Karpas-422 (cell line): ENCODE results near the gene EPO. TPM values are rescaled to one million over a fixed set of nuclear protein-coding genes. Genes with fewer than 3 reads are reported as not detected.
A peak's percentile ranks its signal among the peaks of the same experiment; 100 is the strongest.

Experiments
- DNase-seq: peaks from one replicate; pipeline ENCODE4 v3.0.0-alpha.2; 2015
- H2AFZ ChIP-seq: fragments of 200-600 bp; sonication (generic); 2 replicates; pipeline ENCODE4 v1.6.1; 2014; ENCODE audit warnings: antibody characterized with exemption, low read length, mixed read lengths
- H3K27ac ChIP-seq: fragments of 200-600 bp; sonication (generic); 2 replicates; pipeline ENCODE4 v1.5.1; 2014; ENCODE audit warnings: mild to moderate bottlenecking, low read length, moderate library complexity
- H3K27me3 ChIP-seq: fragments of 200-600 bp; sonication (generic); 2 replicates; pipeline ENCODE4 v1.6.1; 2014; ENCODE audit warnings: low read length, mixed read lengths
- H3K36me3 ChIP-seq: fragments of 200-600 bp; sonication (generic); 2 replicates; pipeline ENCODE4 v1.6.1; 2014; ENCODE audit warnings: low read length, mixed read lengths; ENCODE audit not compliant: insufficient read depth
- H3K4me1 ChIP-seq: fragments of 200-600 bp; sonication (generic); 2 replicates; pipeline ENCODE4 v1.6.1; 2014; ENCODE audit warnings: mild to moderate bottlenecking, low read length, mixed read lengths
- H3K4me2 ChIP-seq: fragments of 200-600 bp; sonication (generic); 2 replicates; pipeline ENCODE4 v1.6.1; 2014; ENCODE audit warnings: low read length, low read depth, mild to moderate bottlenecking; ENCODE audit not compliant: poor library complexity, severe bottlenecking
- H3K4me3 ChIP-seq: fragments of 200-600 bp; sonication (generic); 2 replicates; pipeline ENCODE4 v1.5.1; 2014; ENCODE audit warnings: mild to moderate bottlenecking, antibody characterized with exemption, low read length, mixed read lengths
- H3K79me2 ChIP-seq: fragments of 200-600 bp; sonication (generic); 2 replicates; pipeline ENCODE4 v1.6.1; 2014; ENCODE audit warnings: mild to moderate bottlenecking, low read length, mixed read lengths
- H3K9ac ChIP-seq: fragments of 200-600 bp; sonication (generic); 2 replicates; pipeline ENCODE4 v1.6.0; 2014; ENCODE audit warnings: low read length
- H3K9me2 ChIP-seq: fragments of 200-600 bp; sonication (generic), shearing (Covaris generic); replicated peaks from 2 replicates; pipeline ENCODE4 v1.6.0; 2014; ENCODE audit warnings: mild to moderate bottlenecking, low read length, moderate library complexity; ENCODE audit not compliant: insufficient read depth
- H3K9me3 ChIP-seq: fragments of 300-700, 200-600 bp; sonication (generic); 2 replicates; pipeline ENCODE4 v1.6.1; 2014; ENCODE audit warnings: low read length, mixed read lengths
- H4K20me1 ChIP-seq: fragments of 200-600 bp; sonication (generic); 2 replicates; pipeline ENCODE4 v1.6.1; 2014; ENCODE audit warnings: mild to moderate bottlenecking, antibody characterized with exemption, low read length, low read depth; ENCODE audit not compliant: insufficient read depth
- total RNA-seq: library from RNA; depleted of rRNA; stranded (reverse); fragments of >200 nt; shearing (Covaris generic); gene quantifications from 2 replicates; pipeline ENCODE4 v1.2.3, GENCODE V29; 2014; ENCODE audit warnings: low replicate concordance; rRNA removed

Gene EPO
- total RNA-seq = not detected in 2 replicates

GRCh38 chr7:100720279-100720670 lies at the start of gene EPO:
EPO (plus strand) TSS chr7:100720468; CDS start chr7:100720981, 513 bp downstream.
- no peaks in the 10 kb centered on the region for H3K9me3 ChIP-seq
- no peak within 1 kb of the TSS for H3K27ac ChIP-seq
- no peak within 1 kb of the TSS for H3K9ac ChIP-seq
- no peak within 1 kb of the TSS for H3K4me2 ChIP-seq
- H3K4me1 ChIP-seq = no peaks in the 10 kb centered on the region; the same call in 1 of the 2 replicates
- H2AFZ ChIP-seq = no peak within 1 kb of the TSS
- no peak within 1 kb of the TSS for H3K4me3 ChIP-seq
- no peaks in the 10 kb centered on the region for H4K20me1 ChIP-seq
- H3K79me2 ChIP-seq = no peaks in the 10 kb centered on the region
- H3K36me3 ChIP-seq = no peaks in the 10 kb centered on the region
- DNase-seq = no peak
- H3K27me3 ChIP-seq = no peaks in the 10 kb centered on the region
- no peaks in the 10 kb centered on the region for H3K9me2 ChIP-seq

- H2AFZ ChIP-seq = no peak overlapping the region
- H3K79me2 ChIP-seq = peaks cover 17% of the 10 kb centered on the region
- no peak overlapping the region for H3K27ac ChIP-seq
- H4K20me1 ChIP-seq = peaks cover 4% of the 10 kb centered on the region; the same call in 1 of the 2 replicates
- no peaks in the 10 kb centered on the region for H3K27me3 ChIP-seq
- H3K4me3 ChIP-seq = no peak overlapping the region
- H3K4me1 ChIP-seq = peaks cover 7% of the 10 kb centered on the region
- H3K4me2 ChIP-seq = no peak overlapping the region
- H3K9me2 ChIP-seq = no peaks in the 10 kb centered on the region
- H3K9ac ChIP-seq = no peak overlapping the region
- no peak for DNase-seq
- H3K36me3 ChIP-seq = no peaks in the 10 kb centered on the region
- H3K9me3 ChIP-seq = no peaks in the 10 kb centered on the region
Measured at GRCh38 chr7:100671353-100672327, 48.6 kb upstream of the EPO start.

GRCh38 chr7:100673302-100673941 lies 46.8 kb upstream of the EPO start, which contains the start of gene GNB2:
GNB2 (plus strand) TSS chr7:100673740; CDS start chr7:100676266, 2,526 bp downstream.
- Histone ChIP-seq H3K36me3 (0 out of 2 replicates have a peak, but pooled peaks cover 2% of the 10 kb centered on the region), H3K9ac (peak within 1 kb of the TSS; percentile 100), H3K4me1 (peaks cover 9% of the 10 kb centered on the region), H2AFZ (no peak within 1 kb of the TSS), H3K9me3 (no peaks in the 10 kb centered on the region), H3K9me2 (no peaks in the 10 kb centered on the region), H3K27ac (peak within 1 kb of the TSS; percentile 89), H3K79me2 (peaks cover 17% of the 10 kb centered on the region), H3K4me3 (peak within 1 kb of the TSS; percentile 100), H3K27me3 (no peaks in the 10 kb centered on the region), H4K20me1 (peaks cover 4% of the 10 kb centered on the region; the same call in 1 of the 2 replicates), H3K4me2 (peak within 1 kb of the TSS; percentile 91)
- DNase-seq = peak; percentile 98

GRCh38 chr7:100673942-100674410 lies 46.3 kb upstream of the EPO start:
- Histone ChIP-seq H4K20me1 (peaks cover 4% of the 10 kb centered on the region; the same call in 1 of the 2 replicates), H3K9me3 (no peaks in the 10 kb centered on the region), H2AFZ (no peak overlapping the region), H3K4me2 (peak overlapping the region; percentile 91), H3K27me3 (no peaks in the 10 kb centered on the region), H3K36me3 (0 out of 2 replicates have a peak, but pooled peaks cover 3% of the 10 kb centered on the region), H3K9me2 (no peaks in the 10 kb centered on the region), H3K9ac (peak overlapping the region; percentile 100), H3K27ac (peak overlapping the region; percentile 89), H3K79me2 (peaks cover 17% of the 10 kb centered on the region), H3K4me1 (peaks cover 9% of the 10 kb centered on the region), H3K4me3 (peak overlapping the region; percentile 100)
- peak; percentile 81 for DNase-seq

- H3K27ac ChIP-seq = peak overlapping the region; percentile 89
- peak overlapping the region; percentile 100 for H3K9ac ChIP-seq
- peaks cover 9% of the 10 kb centered on the region for H3K4me1 ChIP-seq
- no peak overlapping the region for H2AFZ ChIP-seq
- no peaks in the 10 kb centered on the region for H3K9me2 ChIP-seq
- peaks cover 17% of the 10 kb centered on the region for H3K79me2 ChIP-seq
- no peaks in the 10 kb centered on the region for H3K9me3 ChIP-seq
- H3K4me3 ChIP-seq = peak overlapping the region; percentile 100
- peak; percentile 78 for DNase-seq
- H3K27me3 ChIP-seq = no peaks in the 10 kb centered on the region
- H3K4me2 ChIP-seq = peak overlapping the region; percentile 91
- peaks cover 4% of the 10 kb centered on the region; the same call in 1 of the 2 replicates for H4K20me1 ChIP-seq
- peaks cover 8% of the 10 kb centered on the region; the same call in 1 of the 2 replicates for H3K36me3 ChIP-seq
Measured at GRCh38 chr7:100674411-100675104, 45.7 kb upstream of the EPO start.

GRCh38 chr7:100675105-100675451 lies 45.2 kb upstream of the EPO start:
- Histone ChIP-seq H3K9me3 (no peaks in the 10 kb centered on the region), H2AFZ (no peak overlapping the region), H3K4me2 (peak overlapping the region; percentile 91), H3K36me3 (peaks cover 9% of the 10 kb centered on the region; the same call in 1 of the 2 replicates), H3K4me3 (peak overlapping the region; percentile 100), H3K79me2 (peaks cover 17% of the 10 kb centered on the region), H3K9me2 (no peaks in the 10 kb centered on the region), H4K20me1 (peaks cover 4% of the 10 kb centered on the region; the same call in 1 of the 2 replicates), H3K9ac (peak overlapping the region; percentile 100), H3K27ac (peak overlapping the region; percentile 89), H3K27me3 (no peaks in the 10 kb centered on the region), H3K4me1 (peaks cover 9% of the 10 kb centered on the region)
- DNase-seq = peak; percentile 64

- no peaks in the 10 kb centered on the region for H3K9me2 ChIP-seq
- no peak overlapping the region for H2AFZ ChIP-seq
- peak; percentile 97 for DNase-seq
- no peaks in the 10 kb centered on the region for H3K9me3 ChIP-seq
- H3K27me3 ChIP-seq = no peaks in the 10 kb centered on the region
- H3K4me2 ChIP-seq = peak overlapping the region; percentile 91
- H3K4me3 ChIP-seq = peak overlapping the region; percentile 100
- peaks cover 9% of the 10 kb centered on the region; the same call in 1 of the 2 replicates for H3K36me3 ChIP-seq
- peaks cover 4% of the 10 kb centered on the region; the same call in 1 of the 2 replicates for H4K20me1 ChIP-seq
- H3K9ac ChIP-seq = peak overlapping the region; percentile 100
- H3K4me1 ChIP-seq = peaks cover 9% of the 10 kb centered on the region
- peaks cover 17% of the 10 kb centered on the region for H3K79me2 ChIP-seq
- peak overlapping the region; percentile 89 for H3K27ac ChIP-seq
Measured at GRCh38 chr7:100675581-100676350, 44.5 kb upstream of the EPO start.
